HepG2 (cell line): Measurements from ENCODE around the gene BTK. TPM values are rescaled to one million over a fixed set of nuclear protein-coding genes. Genes with fewer than 3 reads are reported as not detected.

ENCODE experiments used
- ARID3A ChIP-seq: IDR thresholded peaks from 2 replicates; pipeline ENCODE4 v1.6.1; 2012; ENCODE audit warnings: low read depth, low read length, improper control_type of control experiment
- CBX2 ChIP-seq, 2 experiments: fragments of 200-600 bp in 1 of 2; sonication (generic); formaldehyde crosslinking in 1 of 2; IDR thresholded peaks; 2 replicates each; pipeline versions ENCODE4 v1.7.0 to v1.8.1; 2018 to 2022; ENCODE audit warnings: low read depth in 2 of 2, low read length in 1 of 2, mild to moderate bottlenecking in 1 of 2, missing genetic modification reagents in 1 of 2
- CREM ChIP-seq, 2 experiments: sonication (generic) in 1 of 2; formaldehyde crosslinking in 1 of 2; IDR thresholded peaks; 2 replicates each; pipeline versions ENCODE4 v1.4.0 to v1.6.1; 2016 to 2020; ENCODE audit warnings: antibody characterized with exemption in 1 of 2, mild to moderate bottlenecking in 1 of 2, missing genetic modification reagents in 1 of 2
- DRAP1 ChIP-seq: IDR thresholded peaks from 2 replicates; pipeline ENCODE4 v1.6.1; 2016; ENCODE audit warnings: missing genetic modification reagents, missing compliant biosample characterization
- FOSL2 ChIP-seq: sonication (generic); formaldehyde crosslinking; IDR thresholded peaks from 2 replicates; pipeline ENCODE4 v1.4.0; 2020; ENCODE audit warnings: missing genetic modification reagents
- FOXK2 ChIP-seq: fragments of 450-650 bp; IDR thresholded peaks from 2 replicates; pipeline ENCODE4 v1.6.1; 2016
- HES4 ChIP-seq: sonication (generic); formaldehyde crosslinking; IDR thresholded peaks from 2 replicates; pipeline ENCODE4 v1.9.0; 2021; ENCODE audit warnings: mild to moderate bottlenecking, missing genetic modification reagents, borderline replicate concordance
- MAFK ChIP-seq, 2 experiments: IDR thresholded peaks in 1 of 2; conservative IDR thresholded peaks in 1 of 2; 2 replicates each; pipeline ENCODE4 v1.6.1; 2011; ENCODE audit warnings: improper control_type of control experiment in 2 of 2, low read length in 2 of 2
- MYPOP ChIP-seq: sonication (generic); formaldehyde crosslinking; IDR thresholded peaks from 2 replicates; pipeline ENCODE4 v1.8.1; 2023; ENCODE audit warnings: mild to moderate bottlenecking, moderate library complexity, missing genetic modification reagents
- NFE2L2 ChIP-seq: fragments of 150-350 bp; IDR thresholded peaks from 2 replicates; pipeline ENCODE4 v1.6.1; 2014; ENCODE audit warnings: low read length
- NFRKB ChIP-seq: fragments of 450-650 bp; IDR thresholded peaks from 2 replicates; pipeline ENCODE4 v1.6.1; 2017
- PHF21A ChIP-seq: sonication (generic); formaldehyde crosslinking; IDR thresholded peaks from 2 replicates; pipeline ENCODE4 v1.5.0; 2020; ENCODE audit warnings: mild to moderate bottlenecking, missing genetic modification reagents
- SIN3A ChIP-seq: IDR thresholded peaks from 2 replicates; pipeline ENCODE4 v1.6.1; 2011; ENCODE audit warnings: low read depth, mild to moderate bottlenecking, control low read depth, low read length, borderline replicate concordance
- SPEN ChIP-seq: sonication (generic); formaldehyde crosslinking; IDR thresholded peaks from 2 replicates; pipeline ENCODE4 v1.5.1; 2020; ENCODE audit warnings: low read depth, mild to moderate bottlenecking, missing genetic modification reagents
- TAF1 ChIP-seq: sonication (generic); formaldehyde crosslinking; IDR thresholded peaks from 2 replicates; pipeline ENCODE4 v1.4.0; 2020; ENCODE audit warnings: missing genetic modification reagents
- YY1 ChIP-seq: IDR thresholded peaks from 2 replicates; pipeline ENCODE4 v1.6.1; 2011; ENCODE audit warnings: low read length, low read depth, moderate library complexity, mild to moderate bottlenecking; ENCODE audit not compliant: insufficient read depth, insufficient replicate concordance
- ZBTB21 ChIP-seq: sonication (generic); formaldehyde crosslinking; IDR thresholded peaks from 2 replicates; pipeline ENCODE4 v1.4.0; 2020; ENCODE audit warnings: missing genetic modification reagents
- ZFP82 ChIP-seq: sonication (generic); formaldehyde crosslinking; IDR thresholded peaks from 2 replicates; pipeline ENCODE4 v1.5.1; 2020; ENCODE audit warnings: mild to moderate bottlenecking, missing genetic modification reagents, borderline replicate concordance
- ZNF256 ChIP-seq: sonication (generic); formaldehyde crosslinking; conservative IDR thresholded peaks from 2 replicates; pipeline ENCODE4 v1.4.0; 2020; ENCODE audit warnings: missing genetic modification reagents
- ZNF263 ChIP-seq: sonication (generic); formaldehyde crosslinking; IDR thresholded peaks from 2 replicates; pipeline ENCODE4 v1.4.0; 2020; ENCODE audit warnings: missing genetic modification reagents
- ZNF317 ChIP-seq: sonication (generic); formaldehyde crosslinking; IDR thresholded peaks from 2 replicates; pipeline ENCODE4 v1.5.0; 2020; ENCODE audit warnings: mild to moderate bottlenecking, missing genetic modification reagents
- ZNF781 ChIP-seq: sonication (generic); formaldehyde crosslinking; IDR thresholded peaks from 2 replicates; pipeline ENCODE4 v1.5.1; 2020; ENCODE audit warnings: borderline replicate concordance, mild to moderate bottlenecking, missing genetic modification reagents; ENCODE audit errors: not compliant biosample characterization
- polyA plus RNA-seq, 8 experiments: library from polyadenylated mRNA; depleted of rRNA in 3 of 8; stranded (reverse) in 7 of 8; unstranded in 1 of 8; fragments of >200 nt; fragmentation: Illumina TruSeq in 4 of 8; extraction: Trizol in 4 of 8; gene quantifications; 2 replicates each; pipeline versions ENCODE4 v1.2.1 to v1.2.3, GENCODE V29; 2011 to 2016; ENCODE audit warnings: low read depth in 4 of 8, missing spikeins in 1 of 8, mixed read lengths in 1 of 8; ENCODE audit not compliant: insufficient read depth in 1 of 8
- total RNA-seq, 5 experiments: library from RNA; depleted of rRNA; stranded (reverse); fragments of >200 nt; fragmentation: Illumina TruSeq; extraction: Trizol; gene quantifications; 2 replicates each; pipeline ENCODE4 v1.2.3, GENCODE V29; 2016; ENCODE audit warnings: low read depth in 1 of 5
- TF ChIP-seq, protein P1 (sequence below): sonication (generic); formaldehyde crosslinking; IDR thresholded peaks from 2 replicates; pipeline ENCODE4 v1.5.0; 2020; ENCODE audit warnings: mild to moderate bottlenecking, missing genetic modification reagents
- TF ChIP-seq, protein P2 (sequence below): IDR thresholded peaks from 2 replicates; pipeline ENCODE4 v1.6.1; 2016; ENCODE audit warnings: missing compliant biosample characterization, missing genetic modification reagents, borderline replicate concordance

BTK gene
- total and polyA plus RNA-seq, 2 of the 13 experiments (the other 11 are each of a cell fraction or from before 2014, with no cell fraction given): not detected

- TF ChIP-seq HES4 (CRISPR knock-in tag) (no peak), DRAP1 (CRISPR knock-in tag) (peak; percentile 70), CBX2 (IDR thresholded peaks at IDR 0.05; ENCODE audit: low read depth, low read length) (no peak), CBX2 (CRISPR knock-in tag; IDR thresholded peaks at IDR 0.05; ENCODE audit: low read depth) (no peak), ARID3A (peak; percentile 79), FOXK2 (0 out of 2 replicates have a peak, but pooled peaks have one; percentile 43), SIN3A (peak; percentile 88; the same call in 1 of the 2 replicates), SPEN (CRISPR knock-in tag) (peak; percentile 82), ZFP82 (CRISPR knock-in tag) (no peak), MYPOP (no peak), FOSL2 (CRISPR knock-in tag) (peak; percentile 7; the same call in 1 of the 2 replicates), ZNF263 (peak; percentile 48; the same call in 1 of the 2 replicates), CREM (IDR thresholded peaks at IDR 0.05) (peak; percentile 88), CREM (CRISPR knock-in tag; IDR thresholded peaks at IDR 0.05) (no peak), TAF1 (CRISPR knock-in tag) (peak; percentile 37; the same call in 1 of the 2 replicates), ZNF256 (CRISPR knock-in tag) (no peak), ZNF781 (CRISPR knock-in tag) (no peak), NFRKB (0 out of 2 replicates have a peak, but pooled peaks have one; percentile 44), MAFK (conservative IDR thresholded peaks at IDR 0.05 in 1 of 2, IDR thresholded peaks at IDR 0.05 in 1 of 2; ENCODE audit: low read length in 2 of 2) (no peak), YY1 (peak; percentile 59), ZNF317 (CRISPR knock-in tag) (no peak), ZBTB21 (CRISPR knock-in tag) (peak; percentile 93), NFE2L2 (peak; percentile 40; the same call in 1 of the 2 replicates), PHF21A (CRISPR knock-in tag) (peak; percentile 44; the same call in 1 of the 2 replicates)
- TF ChIP-seq, protein P1, sequence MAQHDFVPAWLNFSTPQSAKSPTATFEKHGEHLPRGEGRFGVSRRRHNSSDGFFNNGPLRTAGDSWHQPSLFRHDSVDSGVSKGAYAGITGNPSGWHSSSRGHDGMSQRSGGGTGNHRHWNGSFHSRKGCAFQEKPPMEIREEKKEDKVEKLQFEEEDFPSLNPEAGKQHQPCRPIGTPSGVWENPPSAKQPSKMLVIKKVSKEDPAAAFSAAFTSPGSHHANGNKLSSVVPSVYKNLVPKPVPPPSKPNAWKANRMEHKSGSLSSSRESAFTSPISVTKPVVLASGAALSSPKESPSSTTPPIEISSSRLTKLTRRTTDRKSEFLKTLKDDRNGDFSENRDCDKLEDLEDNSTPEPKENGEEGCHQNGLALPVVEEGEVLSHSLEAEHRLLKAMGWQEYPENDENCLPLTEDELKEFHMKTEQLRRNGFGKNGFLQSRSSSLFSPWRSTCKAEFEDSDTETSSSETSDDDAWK (CRISPR knock-in tag): no peak
- TF ChIP-seq, protein P2, sequence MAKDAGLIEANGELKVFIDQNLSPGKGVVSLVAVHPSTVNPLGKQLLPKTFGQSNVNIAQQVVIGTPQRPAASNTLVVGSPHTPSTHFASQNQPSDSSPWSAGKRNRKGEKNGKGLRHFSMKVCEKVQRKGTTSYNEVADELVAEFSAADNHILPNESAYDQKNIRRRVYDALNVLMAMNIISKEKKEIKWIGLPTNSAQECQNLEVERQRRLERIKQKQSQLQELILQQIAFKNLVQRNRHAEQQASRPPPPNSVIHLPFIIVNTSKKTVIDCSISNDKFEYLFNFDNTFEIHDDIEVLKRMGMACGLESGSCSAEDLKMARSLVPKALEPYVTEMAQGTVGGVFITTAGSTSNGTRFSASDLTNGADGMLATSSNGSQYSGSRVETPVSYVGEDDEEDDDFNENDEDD: 0 out of 2 replicates have a peak, but pooled peaks have one; percentile 30
Observed at GRCh38 chrX:101407748-101408531, 21.9 kb upstream of the BTK start, which contains the start of the genes GLA and HNRNPH2 (continued).
